Posterior vena cava (tissue), 2 donors: ENCODE results near the gene VSX1. TPM values are rescaled to one million over a fixed set of nuclear protein-coding genes. Genes with fewer than 3 reads are reported as not detected.

ENCODE experiments used
- DNase-seq: peaks from one replicate; pipeline ENCODE4 v3.0.0-alpha.2; 2020; ENCODE audit warnings: low spot score
- intact Hi-C, 2 donors: fragments of 100-400 bp; cut with DNase I; formaldehyde crosslinking; loops; one replicate each; pipeline versions ENCODE4 v1.14.1 to v1.14.2; 2022 to 2023
- long read RNA-seq, 2 donors: library from polyadenylated mRNA; unstranded; transcript quantifications; one replicate each; pipeline ENCODE4 v2.0.0, GENCODE V29; 2020 to 2021
- total RNA-seq, 2 donors: library from RNA; stranded (reverse); fragmentation: NEBNext Ultra II Directional; extraction: Animal tissue kit (Norgen Biotek cat#: 25700); gene quantifications; one replicate each; pipeline ENCODE4 v1.2.1, GENCODE V29; 2021
- donor health status: DM: yes; HTN: yes; CAD: no.
- donor health status: DM: yes; HTN: yes; CAD: no.

VSX1 gene
- total RNA-seq: not detected
- long read RNA-seq, donor 1: 0 reads
- long read RNA-seq, donor 2: 0 reads

DNA sequence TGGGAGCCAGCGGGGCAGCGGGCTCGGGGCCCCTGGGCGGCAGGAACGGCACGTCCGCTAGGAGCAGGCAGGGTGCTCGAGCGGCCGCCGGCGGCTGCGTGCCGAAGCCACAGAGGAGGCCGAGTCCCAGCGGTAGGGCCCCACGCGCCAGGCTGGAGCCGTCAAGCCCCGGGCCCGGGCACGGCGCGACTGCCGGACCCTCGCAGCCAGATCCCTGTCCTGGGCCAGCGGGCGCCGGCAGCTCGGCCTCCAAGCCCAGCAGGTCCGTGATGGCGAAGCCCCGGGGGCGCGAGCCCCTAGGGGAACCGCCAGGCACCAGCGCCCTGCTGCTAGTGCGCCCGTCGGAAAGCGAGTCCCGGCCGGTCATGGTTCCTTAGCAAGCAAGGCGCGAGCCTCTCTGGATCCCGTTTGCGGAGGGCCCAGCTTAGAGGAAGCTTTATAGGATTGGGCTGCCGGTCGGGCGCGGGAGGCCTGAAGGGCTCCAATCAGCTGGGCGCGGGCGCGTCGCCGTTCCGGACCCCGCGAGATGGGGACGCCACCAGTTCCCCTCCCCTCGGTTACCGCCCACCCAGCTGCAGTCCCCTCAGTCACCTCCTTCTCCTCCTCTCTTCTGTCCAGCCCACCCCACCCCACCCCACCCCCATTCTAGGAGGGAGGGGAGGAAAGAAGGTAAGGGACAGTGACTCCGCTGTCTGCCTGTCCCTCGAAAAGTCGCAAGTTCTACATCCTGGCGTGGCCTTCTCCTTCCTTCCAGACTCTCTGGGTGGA lies at the start of gene VSX1:
TSS of gene VSX1 (minus strand) at position 412 of the 768 bp plus-strand sequence. CDS start at position 367, 45 bp downstream.
- peak; percentile 77 for DNase-seq
- intact Hi-C loops: loop anchor here in 1 of 2 donors (10.0 kb wide), 1 partner anchor 333 kb away; no protein-coding TSS in a partner anchor

DNA sequence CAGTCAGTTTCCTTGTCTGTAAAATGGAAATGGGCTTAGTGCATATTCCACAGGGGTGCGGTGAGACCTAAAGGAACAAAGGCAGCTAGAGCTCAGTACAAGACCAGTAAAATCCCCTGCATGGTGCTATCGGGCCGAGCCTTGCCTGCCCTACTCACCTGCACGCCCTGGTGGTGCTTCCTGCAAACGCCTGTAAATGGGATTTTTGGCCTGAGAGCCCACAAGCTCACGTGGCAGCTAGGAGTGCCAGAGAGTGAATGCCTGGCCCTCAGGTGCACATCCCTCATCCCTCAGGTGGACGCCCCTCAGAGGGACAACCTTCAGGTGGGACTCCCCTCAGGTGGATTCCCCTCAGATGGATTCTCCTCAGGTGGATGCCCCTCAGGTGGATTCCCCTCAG lies 48.0 kb upstream of the VSX1 start:
- intact Hi-C loops: no loop called here
- no peak for DNase-seq

- no peak for DNase-seq
- intact Hi-C loops: no loop called here
These were observed 47.5 kb upstream of the VSX1 start for GRCh38 chr20:25129428-25129827.

GRCh38 chr20:25128649-25129048 lies 46.7 kb upstream of the VSX1 start:
- intact Hi-C loops: no loop called here
- no peak for DNase-seq

GRCh38 chr20:25127761-25128537 lies 46.0 kb upstream of the VSX1 start:
- intact Hi-C loops: no loop called here
- DNase-seq: no peak

DNA sequence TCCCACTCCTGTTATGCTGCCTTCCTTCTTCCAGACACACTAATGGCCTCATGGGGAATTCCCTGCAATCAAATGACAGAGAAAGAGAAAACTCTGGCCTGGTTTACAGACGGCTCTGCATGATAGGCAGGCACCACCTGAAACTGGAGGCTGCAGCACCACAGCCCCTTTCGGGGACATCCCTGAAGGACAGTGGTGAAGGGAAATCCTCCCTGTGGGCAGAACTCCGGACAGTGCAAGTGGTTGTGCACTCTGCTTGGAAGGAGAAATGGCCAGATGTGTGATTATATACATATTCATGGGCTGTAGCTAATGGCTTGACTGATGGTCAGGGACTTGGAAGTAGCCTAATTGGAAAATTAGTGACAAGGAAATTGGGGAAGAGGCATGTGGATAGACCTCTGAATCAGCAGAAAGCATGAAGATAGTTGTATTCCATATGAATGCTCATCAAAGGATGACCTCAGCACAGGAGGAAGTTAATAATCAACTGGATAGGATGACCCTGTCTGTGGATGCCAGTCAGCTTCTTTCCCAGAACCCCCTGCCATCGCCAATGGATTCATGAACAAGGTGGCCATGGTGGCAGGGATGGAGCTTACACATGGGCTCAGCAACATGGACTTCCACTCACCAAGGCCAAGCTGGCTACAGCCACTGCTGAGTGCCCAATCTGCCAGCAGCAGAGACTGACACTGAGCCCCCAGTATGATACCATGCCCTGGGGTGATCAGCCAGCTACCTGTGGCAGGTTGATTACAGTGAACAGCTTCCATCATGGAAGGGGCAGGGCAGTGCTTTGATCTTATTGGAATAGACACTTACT lies 44.5 kb upstream of the VSX1 start:
- intact Hi-C loops: no loop called here
- no peak for DNase-seq

DNA sequence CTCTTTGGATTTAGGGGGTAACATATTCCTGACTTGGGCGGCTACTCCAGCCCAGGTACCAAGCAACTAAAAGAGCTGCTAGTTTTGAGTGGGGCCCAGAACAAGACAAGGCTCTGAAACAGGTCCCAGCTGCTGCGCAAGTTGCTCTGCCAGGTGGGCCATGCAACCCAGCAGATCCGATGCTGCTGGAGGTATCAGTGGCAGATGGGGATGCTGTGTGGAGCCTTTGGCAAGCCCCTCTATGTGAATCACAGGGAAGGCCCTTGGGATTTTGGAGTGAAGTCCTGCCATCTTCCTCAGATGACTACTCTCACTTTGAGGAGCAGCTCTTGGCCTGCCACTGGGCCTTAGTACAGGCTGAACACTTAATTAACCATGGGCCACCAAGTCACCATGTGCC lies 43.7 kb upstream of the VSX1 start:
- intact Hi-C loops: no loop called here
- DNase-seq: no peak

- no peak for DNase-seq
- intact Hi-C loops: no loop called here
These were observed 39.0 kb upstream of the VSX1 start for GRCh38 chr20:25120920-25121319.

GRCh38 chr20:25120457-25120856 lies 38.5 kb upstream of the VSX1 start:
- no peak for DNase-seq

GRCh38 chr20:25118529-25118928 lies 36.6 kb upstream of the VSX1 start:
- intact Hi-C loops: no loop called here
- no peak for DNase-seq

More at GRCh38 chr20:25120457-25120856, 38.5 kb upstream of the VSX1 start:
- intact Hi-C loops: no loop called here

DNA sequence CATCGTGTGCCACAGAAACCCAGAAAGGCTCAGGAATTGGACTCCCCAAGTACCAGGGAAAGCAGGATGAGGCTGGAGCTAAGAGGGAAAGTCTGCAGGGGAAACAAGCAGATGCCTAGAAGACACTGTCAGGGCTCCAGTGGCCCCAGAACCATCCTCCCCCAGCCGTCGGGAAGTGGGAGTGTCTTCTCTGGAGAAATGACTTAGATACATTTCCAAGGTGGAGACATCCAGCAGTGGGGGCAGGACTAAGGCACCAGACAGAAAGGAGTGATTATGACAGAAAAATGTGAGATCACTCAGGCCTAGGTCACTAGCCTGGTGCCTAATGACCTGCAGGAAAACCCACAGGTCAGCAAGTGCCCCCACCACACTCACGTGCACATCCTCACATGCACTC lies 36.0 kb upstream of the VSX1 start:
- DNase-seq: no peak

GRCh38 chr20:25116739-25117458 lies 35.0 kb upstream of the VSX1 start:
- intact Hi-C loops: no loop called here
- no peak for DNase-seq

More for the DNA sequence above, 36.0 kb upstream of the VSX1 start:
- intact Hi-C loops: no loop called here

GRCh38 chr20:25103526-25103925 lies 21.6 kb upstream of the VSX1 start:
- intact Hi-C loops: no loop called here
- DNase-seq: no peak

GRCh38 chr20:25100914-25101313 lies 19.0 kb upstream of the VSX1 start:
- intact Hi-C loops: no loop called here
- no peak for DNase-seq

GRCh38 chr20:25099601-25100140 lies 17.7 kb upstream of the VSX1 start:
- intact Hi-C loops: no loop called here
- no peak for DNase-seq

DNA sequence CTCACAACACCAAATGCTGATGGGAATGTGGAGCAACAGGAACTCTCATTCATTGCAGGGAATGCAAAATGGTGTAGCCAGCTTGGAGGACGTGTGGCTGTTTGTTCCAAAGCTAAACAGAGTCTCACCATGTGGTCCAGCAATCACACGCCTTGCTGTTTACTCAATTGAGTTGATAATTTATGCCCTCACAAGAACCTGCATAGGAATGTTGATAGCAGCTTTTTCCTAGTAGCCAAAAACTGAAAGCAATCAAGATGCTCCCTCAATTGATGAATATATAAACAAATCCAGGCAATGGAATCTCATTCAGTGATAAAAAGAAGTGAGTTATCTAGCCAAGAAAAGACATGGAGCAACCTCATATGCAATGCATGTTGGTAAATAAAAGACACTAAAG lies 15.6 kb upstream of the VSX1 start:
- intact Hi-C loops: no loop called here
- DNase-seq: no peak

GRCh38 chr20:25090492-25091429 lies 8.8 kb upstream of the VSX1 start:
- DNase-seq: no peak

GRCh38 chr20:25089662-25090061 lies 7.7 kb upstream of the VSX1 start:
- no peak for DNase-seq
- intact Hi-C loops: loop anchor here in 1 of 2 donors (10.0 kb wide), 1 partner anchor 325 kb away; no protein-coding TSS in a partner anchor

More at GRCh38 chr20:25090492-25091429, 8.8 kb upstream of the VSX1 start:
- intact Hi-C loops: no loop called here
